HepG2 (cell line): ENCODE data around the gene EPHA4.

ENCODE experiments used
- CTCF ChIP-seq: sonication (generic); formaldehyde crosslinking; IDR thresholded peaks from 2 replicates; pipeline ENCODE4 v1.5.0; 2020; ENCODE audit warnings: mild to moderate bottlenecking, missing genetic modification reagents, moderate library complexity
- EP300 ChIP-seq, 3 experiments: sonication (generic) in 1 of 3; formaldehyde crosslinking in 1 of 3; IDR thresholded peaks; 2 replicates each; pipeline versions ENCODE4 v1.5.1 to v1.6.1; 2011 to 2020; ENCODE audit warnings: low read depth in 2 of 3, low read length in 2 of 3, borderline replicate concordance in 1 of 3, improper control_type of control experiment in 1 of 3, mild to moderate bottlenecking in 1 of 3, missing genetic modification reagents in 1 of 3, moderate library complexity in 1 of 3
- KDM6A ChIP-seq: IDR thresholded peaks from 2 replicates; pipeline ENCODE4 v1.6.1; 2016; ENCODE audit warnings: low read depth
- ZKSCAN1 ChIP-seq: fragments of 150-350 bp; IDR thresholded peaks from 2 replicates; pipeline ENCODE4 v1.6.1; 2014; ENCODE audit warnings: low read length
- ZNF138 ChIP-seq: sonication (generic); formaldehyde crosslinking; IDR thresholded peaks from 2 replicates; pipeline ENCODE4 v1.5.0; 2020; ENCODE audit warnings: mild to moderate bottlenecking, low read depth, missing genetic modification reagents
- ZNF326 ChIP-seq: sonication (generic); formaldehyde crosslinking; IDR thresholded peaks from 2 replicates; pipeline ENCODE4 v1.4.0; 2020; ENCODE audit warnings: missing genetic modification reagents, borderline replicate concordance
- ZNF329 ChIP-seq: sonication (generic); formaldehyde crosslinking; IDR thresholded peaks from 2 replicates; pipeline ENCODE4 v1.9.0; 2021; ENCODE audit warnings: low read depth, mild to moderate bottlenecking, missing genetic modification reagents
- TF ChIP-seq, protein P1 (sequence below): IDR thresholded peaks from 2 replicates; pipeline ENCODE4 v1.6.1; 2016

- TF ChIP-seq CTCF = no peak
- TF ChIP-seq ZNF329 (CRISPR knock-in tag) = no peak
- TF ChIP-seq, protein P1, sequence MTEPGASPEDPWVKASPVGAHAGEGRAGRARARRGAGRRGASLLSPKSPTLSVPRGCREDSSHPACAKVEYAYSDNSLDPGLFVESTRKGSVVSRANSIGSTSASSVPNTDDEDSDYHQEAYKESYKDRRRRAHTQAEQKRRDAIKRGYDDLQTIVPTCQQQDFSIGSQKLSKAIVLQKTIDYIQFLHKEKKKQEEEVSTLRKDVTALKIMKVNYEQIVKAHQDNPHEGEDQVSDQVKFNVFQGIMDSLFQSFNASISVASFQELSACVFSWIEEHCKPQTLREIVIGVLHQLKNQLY (CRISPR knock-in tag) = no peak
- TF ChIP-seq KDM6A = no peak
- TF ChIP-seq ZNF326 (CRISPR knock-in tag) = no peak
- TF ChIP-seq EP300 (IDR thresholded peaks at IDR 0.05; ENCODE audit: low read depth in 2 of 2, low read length in 2 of 2) = no peak
- TF ChIP-seq EP300 (CRISPR knock-in tag; IDR thresholded peaks at IDR 0.05; ENCODE audit: borderline replicate concordance) = no peak
- no peak for TF ChIP-seq ZNF138 (CRISPR knock-in tag)
- no peak for TF ChIP-seq ZKSCAN1
Observed at GRCh38 chr2:221388891-221389290, 183.2 kb downstream of the EPHA4 start.
